GM19438 (cell line): Measurements from ENCODE around the gene POLD2.
A peak's percentile ranks its signal among the peaks of the same experiment; 100 is the strongest.

Experiments used
- ATAC-seq: cut with Tn5 transposase; IDR thresholded peaks from one replicate; pipeline ENCODE4 v1.9.1; 2021; ENCODE audit warnings: low read depth; ENCODE audit not compliant: unreplicated experiment

Gene POLD2

DNA sequence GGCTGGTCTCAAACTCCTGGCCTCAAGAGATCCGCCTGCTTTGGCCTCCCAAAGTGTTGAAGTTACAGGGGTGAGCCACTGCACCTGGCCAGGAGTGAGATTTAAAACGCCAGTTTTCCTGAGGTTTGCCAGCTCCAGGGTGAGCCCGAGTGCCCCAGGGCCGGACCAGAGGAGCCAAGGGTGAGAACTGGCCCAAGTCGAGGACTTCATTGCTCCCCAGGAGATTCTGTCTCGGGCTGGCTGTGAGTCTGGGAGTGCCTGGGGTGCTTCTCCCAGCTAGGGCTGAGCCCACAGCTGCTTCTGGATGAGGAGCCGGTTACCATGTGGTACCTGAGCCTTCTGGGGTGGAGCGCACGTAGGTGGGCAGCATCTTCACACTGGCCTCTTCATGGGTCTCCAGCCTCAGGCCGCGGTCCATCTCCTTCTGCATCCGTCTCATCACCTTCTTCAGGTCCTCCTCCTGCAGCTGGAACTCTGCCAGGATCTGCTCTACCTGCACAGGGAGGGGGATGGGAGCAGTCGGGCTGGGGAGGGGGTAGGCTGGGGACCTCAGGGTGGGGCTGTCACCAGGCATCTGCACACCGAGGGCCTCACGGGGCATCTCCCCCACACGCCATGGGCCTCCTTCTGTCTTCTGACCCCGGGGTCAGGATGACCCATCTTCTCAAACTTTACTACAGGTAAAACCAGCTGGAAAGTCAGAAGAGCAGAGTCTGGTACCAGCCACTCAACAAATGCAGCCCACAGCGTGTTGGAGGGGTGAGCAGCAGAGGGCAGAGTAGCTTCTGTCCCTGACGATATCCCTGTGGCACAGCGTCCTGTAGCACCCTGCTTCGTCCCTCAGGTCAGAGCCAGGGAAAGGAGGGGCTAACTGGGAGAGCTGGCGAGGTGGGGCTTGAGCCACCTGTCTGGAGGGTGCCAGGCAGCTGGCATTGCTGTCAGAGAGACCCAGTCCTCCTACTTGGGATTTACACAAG lies 29.9 kb upstream of the POLD2 start:
- no peak for ATAC-seq

DNA sequence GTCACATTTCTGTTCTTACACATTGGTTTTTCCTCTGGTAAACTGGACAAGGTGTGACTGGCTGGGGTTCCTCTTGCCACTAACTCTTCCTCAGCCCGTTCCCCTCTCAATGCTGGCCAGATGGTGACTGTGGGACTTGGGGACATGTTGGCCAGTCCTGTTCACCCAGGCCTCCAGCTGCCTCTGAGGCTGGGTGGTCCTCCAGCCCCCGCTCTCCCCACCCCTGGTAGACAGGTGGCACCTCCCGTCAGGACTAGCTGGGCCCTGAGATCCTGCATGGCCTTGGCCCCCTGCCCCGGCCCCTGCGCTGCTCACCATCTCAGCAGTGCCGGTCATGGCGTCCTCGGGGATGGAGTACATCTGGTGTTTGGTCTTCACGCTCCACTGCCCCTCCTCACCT lies 28.6 kb upstream of the POLD2 start:
- ATAC-seq, result no peak

DNA sequence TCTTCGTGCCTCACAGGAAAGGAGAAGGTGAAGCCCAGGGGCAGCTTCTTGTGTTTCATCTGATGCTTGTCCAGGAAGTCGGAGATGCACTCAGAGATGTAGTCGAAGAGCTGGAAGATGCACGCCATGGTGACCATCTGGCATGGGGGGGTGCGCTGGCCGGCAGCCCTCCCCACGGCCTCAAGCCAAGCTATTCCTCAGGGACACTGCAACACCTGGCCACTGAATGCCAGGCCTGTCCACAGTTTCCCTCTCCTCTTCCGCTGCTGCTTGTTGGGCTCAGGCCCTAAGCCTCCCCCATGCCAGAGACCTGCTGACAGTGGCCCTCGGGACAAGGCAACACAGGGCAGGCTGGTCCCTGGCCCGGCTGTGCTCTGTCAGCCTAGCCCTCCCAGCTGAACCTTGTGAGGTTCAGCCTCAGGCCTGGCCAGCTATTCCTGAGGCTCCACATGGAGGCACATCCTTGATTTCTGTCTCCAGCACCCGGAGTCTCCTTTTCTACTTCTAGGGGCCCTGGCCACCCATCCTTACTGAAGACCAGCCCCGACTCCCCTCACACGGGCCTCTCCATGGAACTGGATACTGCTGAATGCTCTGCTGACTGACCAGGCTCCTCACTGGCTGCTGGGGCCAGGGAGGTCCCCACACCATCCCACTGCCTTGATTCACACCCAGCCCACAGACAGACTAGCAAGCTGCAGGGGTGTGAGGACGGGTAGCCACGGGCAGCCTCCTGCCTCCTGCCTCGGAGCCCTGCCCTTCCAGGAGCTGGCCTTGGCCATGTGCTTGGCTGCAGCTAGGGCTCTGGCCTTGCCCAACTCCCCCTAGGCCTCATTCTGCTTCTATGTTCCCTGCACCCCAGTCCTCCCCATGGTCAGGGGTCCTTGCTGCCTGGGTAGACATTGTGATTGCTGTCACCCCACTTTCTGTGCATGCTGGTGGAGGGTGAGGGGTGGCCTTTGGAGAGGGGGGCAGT lies 27.9 kb upstream of the POLD2 start:
- ATAC-seq, result no peak

- ATAC-seq, result no peak
Measured at GRCh38 chr7:44150466-44150832, 27.1 kb upstream of the POLD2 start.

GRCh38 chr7:44149571-44150465 lies 26.5 kb upstream of the POLD2 start:
- no peak for ATAC-seq

GRCh38 chr7:44148961-44149536 lies 25.7 kb upstream of the POLD2 start:
- no peak for ATAC-seq

GRCh38 chr7:44148166-44148565 lies 24.8 kb upstream of the POLD2 start:
- ATAC-seq, result no peak

DNA sequence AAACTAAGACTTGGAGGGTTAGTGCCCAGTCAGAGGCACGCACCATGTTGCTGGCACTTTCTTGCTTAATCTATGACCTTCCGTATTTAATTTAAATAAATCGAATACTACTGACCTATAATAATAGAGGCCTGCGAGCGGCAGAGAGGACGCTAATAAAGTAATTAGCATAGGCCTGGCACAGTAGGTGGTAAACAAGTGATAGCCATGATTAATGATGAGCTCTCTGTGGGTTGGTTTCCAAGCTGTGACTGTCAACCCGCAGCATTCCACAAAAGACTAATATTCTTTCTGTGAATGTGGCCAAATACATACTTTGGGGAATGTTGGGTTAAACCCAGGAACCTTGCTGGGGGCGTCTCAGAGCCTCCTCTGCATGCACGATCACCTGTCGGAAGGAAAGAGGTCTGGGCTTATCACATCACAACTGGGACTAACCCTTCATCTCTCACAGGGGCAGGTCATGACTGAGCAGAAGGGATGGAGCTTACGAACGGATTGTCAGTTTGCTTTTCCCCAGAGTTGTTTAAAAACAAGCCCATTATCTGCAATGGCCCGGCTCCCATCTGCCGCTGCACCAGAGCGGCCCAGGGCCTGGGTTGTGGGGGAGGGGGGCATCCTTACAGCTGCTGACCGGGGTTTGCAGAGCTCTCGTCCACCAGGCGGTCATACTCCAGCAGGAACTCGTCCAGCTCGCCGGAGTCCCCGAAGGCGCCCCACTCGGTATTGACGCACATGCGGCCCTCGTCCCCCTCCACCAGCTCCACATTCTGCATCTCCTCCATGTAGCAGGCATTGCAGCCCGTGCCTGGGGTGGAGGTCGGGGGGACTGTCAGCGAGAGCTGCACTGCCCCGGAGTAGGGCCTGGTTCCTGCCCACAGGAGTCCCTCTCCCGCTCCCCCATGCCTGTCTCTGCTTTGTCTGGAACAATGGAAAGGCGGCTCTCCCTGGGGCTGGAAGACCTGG lies 24.0 kb upstream of the POLD2 start:
- no peak for ATAC-seq

DNA sequence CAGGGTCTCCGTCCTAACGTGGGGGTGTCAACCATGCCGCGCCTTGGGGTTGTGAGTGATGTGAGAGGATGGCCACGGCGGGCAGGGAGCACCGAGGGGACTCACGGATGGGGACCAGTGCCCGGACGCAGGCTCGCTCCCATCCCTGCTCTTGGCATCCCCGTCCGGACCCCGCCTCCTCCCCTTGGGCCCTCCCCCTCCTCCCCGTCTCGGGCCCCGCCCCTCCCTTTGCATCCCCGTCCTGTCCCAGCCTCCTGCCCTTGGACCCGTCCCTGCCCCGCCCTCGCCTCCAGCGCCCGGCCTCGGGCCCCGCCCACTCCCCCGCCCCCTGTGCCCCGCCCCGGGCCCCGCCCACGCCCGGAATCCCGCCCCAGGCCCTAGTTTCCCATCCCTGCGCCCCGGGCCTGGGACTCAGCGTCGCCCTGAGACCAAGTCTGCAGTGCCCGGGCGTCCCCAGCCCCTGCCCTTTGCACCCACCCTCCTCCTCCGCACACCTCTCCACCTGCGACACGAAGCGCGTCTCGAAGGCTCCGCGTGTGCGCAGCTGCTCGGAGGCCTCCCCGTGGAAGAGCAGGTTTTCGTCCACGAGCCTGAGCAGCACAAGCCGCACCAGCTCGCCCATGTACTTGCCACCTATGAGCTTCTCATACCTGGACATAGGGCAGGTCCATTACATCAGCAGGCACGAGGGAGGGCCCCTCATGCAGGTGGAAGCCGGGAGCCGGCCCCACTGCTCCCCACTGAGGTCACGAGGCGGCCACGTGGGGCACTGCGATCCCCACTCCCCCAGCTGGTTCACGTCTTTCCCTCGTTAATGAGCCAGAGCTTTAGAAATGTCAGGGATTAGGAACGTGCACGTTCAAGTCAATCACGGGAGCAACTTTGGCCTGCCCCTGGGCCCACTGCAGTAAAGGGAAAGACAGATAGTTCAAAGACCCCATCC lies 22.9 kb upstream of the POLD2 start:
- peak; percentile 60 for ATAC-seq

DNA sequence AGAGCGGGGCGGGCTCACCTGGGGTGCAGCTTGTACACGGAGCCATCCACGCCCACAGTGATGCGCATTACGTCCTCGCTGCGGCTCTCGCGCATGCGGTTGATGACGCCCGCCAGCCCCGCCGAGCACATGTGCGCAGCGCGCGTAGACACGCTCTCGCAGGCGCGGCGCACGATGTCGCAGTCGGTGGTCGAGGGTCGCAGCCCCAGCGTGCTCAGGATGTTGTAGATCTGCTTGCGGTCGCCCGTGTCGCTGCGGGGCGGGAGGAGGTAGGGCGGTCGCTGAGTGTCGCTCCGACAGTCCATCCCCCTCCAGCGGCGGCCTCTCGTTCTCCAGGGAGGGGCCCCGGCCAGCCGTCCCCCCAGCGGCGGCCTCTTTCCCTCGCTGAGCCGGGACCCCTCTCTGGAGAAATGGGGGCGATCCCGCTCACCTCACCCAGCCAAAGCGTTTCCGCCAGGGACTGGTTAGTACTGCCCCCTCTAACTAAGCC lies 22.2 kb upstream of the POLD2 start:
- ATAC-seq, result peak; percentile 16

DNA sequence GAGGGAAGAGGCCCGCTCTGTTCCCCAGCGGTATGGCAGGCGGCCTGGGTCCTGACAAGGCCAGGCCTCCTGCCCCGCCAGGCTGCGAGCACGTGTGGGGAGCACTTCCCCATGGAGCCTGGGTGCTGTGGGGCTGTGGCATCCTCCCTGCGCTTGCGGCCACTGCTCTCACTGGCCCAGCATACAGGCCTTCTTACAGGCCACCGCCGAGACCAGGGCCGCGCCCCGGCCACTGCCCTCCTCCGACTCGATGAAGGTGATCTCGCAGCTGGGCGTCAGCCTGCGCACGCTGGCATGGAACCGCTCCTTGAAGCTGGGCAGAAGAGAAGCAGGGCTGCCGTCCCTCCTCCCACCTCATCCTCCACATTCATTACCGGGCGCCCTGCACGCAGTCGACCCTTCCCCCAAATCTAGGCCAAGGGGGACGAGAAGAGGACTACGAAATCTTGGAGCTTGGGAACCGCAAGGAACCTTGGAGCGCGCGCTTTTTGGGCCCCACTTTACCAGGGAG lies 21.7 kb upstream of the POLD2 start:
- ATAC-seq, result no peak

GRCh38 chr7:44144426-44144967 lies 21.1 kb upstream of the POLD2 start:
- ATAC-seq, result no peak

GRCh38 chr7:44143646-44144250 lies 20.4 kb upstream of the POLD2 start:
- ATAC-seq, result no peak

GRCh38 chr7:44142028-44142427 lies 18.7 kb upstream of the POLD2 start:
- ATAC-seq, result no peak

GRCh38 chr7:44141221-44141850 lies 18.0 kb upstream of the POLD2 start, which contains the start of gene MYL7:
Gene MYL7 (minus strand): TSS chr7:44141332. CDS start chr7:44141305, 27 bp downstream.
- ATAC-seq, result no peak

DNA sequence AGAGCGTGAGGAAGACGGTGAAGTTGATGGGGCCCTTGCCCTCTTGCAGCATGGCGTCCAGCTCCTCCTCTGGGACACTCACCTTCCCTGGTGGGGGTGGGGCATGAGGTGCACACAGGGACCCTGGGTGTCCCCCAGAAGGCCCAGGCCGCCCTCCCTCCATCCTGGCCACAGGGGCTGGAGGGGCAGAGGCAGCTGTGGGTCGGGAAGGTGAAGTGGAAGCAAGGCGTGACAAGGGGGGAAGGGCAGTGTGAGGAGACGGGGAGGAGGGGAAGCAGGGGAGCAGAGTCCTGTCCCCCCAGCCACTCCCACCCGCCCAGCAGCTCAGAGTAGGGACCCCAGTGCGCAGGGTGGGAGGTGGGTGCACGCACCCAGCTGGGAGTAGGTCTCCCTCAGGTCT lies 17.0 kb upstream of the POLD2 start:
- no peak for ATAC-seq
